Gastrocnemius medialis (tissue), 4 donors: ENCODE measurements around the gene FYN. TPM values are rescaled to one million over a fixed set of nuclear protein-coding genes. Genes with fewer than 3 reads are reported as not detected.

Source experiments
- ATAC-seq, 2 donors: fragments of 150-250 bp; one replicate each; pipeline ENCODE4 v1.9.1; 2016
- DNase-seq, 2 donors: peaks; one replicate each; pipeline ENCODE4 v3.0.0-alpha.2; 2019
- H3K27ac ChIP-seq, 4 donors: fragments of 200-600 bp; sonication (generic); 1 replicate in 1 of 4; 2 replicates in 3 of 4; pipeline ENCODE4 v1.5.1; 2016 to 2018; ENCODE audit warnings: mild to moderate bottlenecking in 2 of 4, moderate library complexity in 1 of 4
- H3K27me3 ChIP-seq, 3 donors: fragments of 200-600 bp; sonication (generic) in 2 of 3; 1 replicate in 1 of 3; 2 replicates in 2 of 3; pipeline versions ENCODE4 v1.5.1 to v1.6.0; 2016 to 2019; ENCODE audit warnings: mild to moderate bottlenecking in 1 of 3, moderate library complexity in 1 of 3
- H3K36me3 ChIP-seq, 2 donors: fragments of 200-600 bp; sonication (generic) in 1 of 2; one replicate each; pipeline ENCODE4 v1.5.1; 2017 to 2018
- H3K4me1 ChIP-seq, 2 donors: fragments of 200-600 bp; sonication (generic) in 1 of 2; one replicate each; pipeline ENCODE4 v1.5.1; 2016 to 2017; ENCODE audit warnings: mild to moderate bottlenecking in 2 of 2
- H3K4me3 ChIP-seq, 4 donors: fragments of 200-600 bp; sonication (generic) in 3 of 4; 1 replicate in 1 of 4; 2 replicates in 3 of 4; pipeline ENCODE4 v1.5.1; 2016 to 2019; ENCODE audit warnings: mild to moderate bottlenecking in 2 of 4
- H3K9me3 ChIP-seq, 3 donors: fragments of 200-600 bp; sonication (generic) in 2 of 3; 1 replicate in 1 of 3; 2 replicates in 2 of 3; pipeline ENCODE4 v1.5.1; 2016 to 2019
- POLR2A ChIP-seq, 2 donors: fragments of 450-650 bp; IDR thresholded peaks; one replicate each; pipeline ENCODE4 v1.6.1; 2017; ENCODE audit warnings: antibody characterized with exemption in 2 of 2, mild to moderate bottlenecking in 2 of 2, moderate library complexity in 2 of 2
- in situ Hi-C, 4 donors: fragments of 200-750 bp; cut with MboI; loops; one replicate each; pipeline versions ENCODE4 v1.15.0 to v1.8.0; 2017; ENCODE audit warnings: low sequenced_read_pairs in 4 of 4
- intact Hi-C: fragments of 100-400 bp; cut with DNase I; formaldehyde crosslinking; loops from one replicate; pipeline ENCODE4 v1.15.1; 2023; ENCODE audit warnings: low total_unique reads
- total RNA-seq, 4 donors: library from RNA; depleted of rRNA; stranded (reverse); fragments of >200 nt; gene quantifications; one replicate each; pipeline versions ENCODE4 v1.1.0 to v1.2.3, GENCODE V29; 2016
- TF ChIP-seq, protein P1 (sequence below), 5 experiments: fragments of 450-650 bp in 3 of 5; fragments of 200-600 bp in 2 of 5; sonication (generic) in 2 of 5; IDR thresholded peaks in 4 of 5; conservative IDR thresholded peaks in 1 of 5; 1 replicate in 4 of 5; 2 replicates in 1 of 5; pipeline ENCODE4 v1.5.1; 2016 to 2019; ENCODE audit warnings: antibody characterized with exemption in 5 of 5, mild to moderate bottlenecking in 3 of 5, moderate library complexity in 3 of 5

The FYN gene
- total RNA-seq, 4 donors from 2014 or later, result 9.2 to 36.8 (median 17.0) TPM

DNA sequence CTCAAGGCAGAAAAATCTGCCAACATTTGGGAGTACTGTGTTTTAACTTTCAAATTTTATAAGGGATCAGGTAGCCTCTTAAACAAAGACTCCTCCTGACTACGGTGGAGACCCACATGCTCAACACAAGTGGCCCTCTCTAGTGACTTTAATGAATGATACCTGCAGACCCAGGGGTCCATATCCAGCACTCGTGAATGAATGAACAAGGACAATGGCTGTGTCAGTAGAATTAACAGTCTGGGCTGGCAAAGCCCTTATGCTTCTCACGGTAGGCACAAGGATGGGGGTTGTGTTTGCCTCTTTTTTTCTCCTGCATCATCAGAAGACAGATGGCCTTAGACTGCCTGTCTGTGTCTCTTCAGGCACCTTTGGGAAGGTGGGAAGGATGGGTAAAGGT lies 154.9 kb downstream of the FYN start:
- Histone ChIP-seq H3K4me1 (peaks cover 4 to 12% of the 10 kb centered on the region in 2 donors), H3K4me3 (no peak overlapping the region), H3K36me3 (no peaks in the 10 kb centered on the region), H3K27me3 (no peaks in the 10 kb centered on the region), H3K9me3 (no peaks in the 10 kb centered on the region), H3K27ac (no peak overlapping the region)
- no peak for DNase-seq
- TF ChIP-seq, protein P1, sequence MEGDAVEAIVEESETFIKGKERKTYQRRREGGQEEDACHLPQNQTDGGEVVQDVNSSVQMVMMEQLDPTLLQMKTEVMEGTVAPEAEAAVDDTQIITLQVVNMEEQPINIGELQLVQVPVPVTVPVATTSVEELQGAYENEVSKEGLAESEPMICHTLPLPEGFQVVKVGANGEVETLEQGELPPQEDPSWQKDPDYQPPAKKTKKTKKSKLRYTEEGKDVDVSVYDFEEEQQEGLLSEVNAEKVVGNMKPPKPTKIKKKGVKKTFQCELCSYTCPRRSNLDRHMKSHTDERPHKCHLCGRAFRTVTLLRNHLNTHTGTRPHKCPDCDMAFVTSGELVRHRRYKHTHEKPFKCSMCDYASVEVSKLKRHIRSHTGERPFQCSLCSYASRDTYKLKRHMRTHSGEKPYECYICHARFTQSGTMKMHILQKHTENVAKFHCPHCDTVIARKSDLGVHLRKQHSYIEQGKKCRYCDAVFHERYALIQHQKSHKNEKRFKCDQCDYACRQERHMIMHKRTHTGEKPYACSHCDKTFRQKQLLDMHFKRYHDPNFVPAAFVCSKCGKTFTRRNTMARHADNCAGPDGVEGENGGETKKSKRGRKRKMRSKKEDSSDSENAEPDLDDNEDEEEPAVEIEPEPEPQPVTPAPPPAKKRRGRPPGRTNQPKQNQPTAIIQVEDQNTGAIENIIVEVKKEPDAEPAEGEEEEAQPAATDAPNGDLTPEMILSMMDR (IDR thresholded peaks at IDR 0.05 in 4 of 5, conservative IDR thresholded peaks at IDR 0.05 in 1 of 5), result no peak
- no peak for TF ChIP-seq POLR2A (IDR thresholded peaks at IDR 0.05)
- in situ Hi-C loops, result no loop called here
- intact Hi-C loops, result no loop called here
- no peak for ATAC-seq

GRCh38 chr6:111717621-111718020 lies 155.6 kb downstream of the FYN start:
- H3K27me3 ChIP-seq, result no peaks in the 10 kb centered on the region

GRCh38 chr6:111716325-111716724 lies 156.9 kb downstream of the FYN start:
- in situ Hi-C loops, result no loop called here
- Histone ChIP-seq H3K4me1 (peaks cover 15 to 18% of the 10 kb centered on the region in 2 donors), H3K27ac (no peak overlapping the region), H3K27me3 (no peaks in the 10 kb centered on the region), H3K9me3 (no peaks in the 10 kb centered on the region), H3K36me3 (no peaks in the 10 kb centered on the region), H3K4me3 (no peak overlapping the region)
- DNase-seq (no peak), ATAC-seq (no peak)
- TF ChIP-seq, protein P1 (IDR thresholded peaks at IDR 0.05 in 4 of 5, conservative IDR thresholded peaks at IDR 0.05 in 1 of 5), result no peak
- TF ChIP-seq POLR2A (IDR thresholded peaks at IDR 0.05), result no peak
- intact Hi-C loops, result no loop called here

More at GRCh38 chr6:111717621-111718020, 155.6 kb downstream of the FYN start:
- no peak for ATAC-seq
- no peaks in the 10 kb centered on the region for H3K9me3 ChIP-seq
- in situ Hi-C loops (no loop called here), intact Hi-C loops (no loop called here)
- H3K4me3 ChIP-seq, result no peak overlapping the region
- no peak for DNase-seq
- peaks cover 4 to 15% of the 10 kb centered on the region in 2 donors for H3K4me1 ChIP-seq
- H3K27ac ChIP-seq, result no peak overlapping the region
- no peaks in the 10 kb centered on the region for H3K36me3 ChIP-seq
- TF ChIP-seq POLR2A (IDR thresholded peaks at IDR 0.05), result no peak
- TF ChIP-seq, protein P1 (IDR thresholded peaks at IDR 0.05 in 4 of 5, conservative IDR thresholded peaks at IDR 0.05 in 1 of 5), result no peak

DNA sequence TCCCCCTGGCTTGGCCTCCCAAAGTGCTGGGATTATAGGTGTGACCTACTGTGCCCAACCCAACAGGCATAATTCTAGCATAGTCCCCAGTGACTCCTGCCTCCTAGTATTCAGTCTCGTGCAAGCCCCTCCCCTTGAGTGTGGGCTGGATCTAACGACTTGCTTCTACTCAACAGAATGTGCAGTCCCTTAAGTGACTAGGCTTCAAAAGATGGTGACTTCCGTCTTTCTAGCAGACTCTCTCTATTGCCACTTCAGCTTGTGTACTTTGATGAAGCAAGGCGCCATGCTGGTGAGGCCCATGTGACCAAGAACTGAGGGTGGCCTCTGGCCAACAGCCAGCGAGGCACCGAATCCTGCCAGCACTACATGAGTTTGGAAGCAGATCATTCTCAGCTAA lies 157.9 kb downstream of the FYN start:
- TF ChIP-seq POLR2A (IDR thresholded peaks at IDR 0.05), result no peak
- TF ChIP-seq, protein P1 (IDR thresholded peaks at IDR 0.05 in 4 of 5, conservative IDR thresholded peaks at IDR 0.05 in 1 of 5), result no peak
- Histone ChIP-seq H3K27ac (no peak overlapping the region), H3K9me3 (no peaks in the 10 kb centered on the region), H3K4me1 (peaks cover 25 to 28% of the 10 kb centered on the region in 2 donors), H3K36me3 (no peaks in the 10 kb centered on the region), H3K4me3 (no peak overlapping the region), H3K27me3 (no peaks in the 10 kb centered on the region)
- in situ Hi-C loops, result no loop called here
- intact Hi-C loops, result no loop called here
- no peak for DNase-seq
- no peak for ATAC-seq
